HepG2 (cell line): ENCODE results near the gene CRIM1. TPM values are rescaled to one million over a fixed set of nuclear protein-coding genes. Genes with fewer than 3 reads are reported as not detected.

Experiments
- ARNT ChIP-seq: fragments of 450-650 bp; IDR thresholded peaks from 2 replicates; pipeline ENCODE4 v1.6.1; 2017
- ATF6 ChIP-seq: sonication (generic); formaldehyde crosslinking; conservative IDR thresholded peaks from 2 replicates; pipeline ENCODE4 v1.4.0; 2020; ENCODE audit warnings: missing genetic modification reagents
- BRD4 ChIP-seq: sonication (generic); formaldehyde crosslinking; IDR thresholded peaks from 2 replicates; pipeline ENCODE4 v1.4.0; 2020; ENCODE audit warnings: missing genetic modification reagents
- ESRRA ChIP-seq: sonication (generic); formaldehyde crosslinking; IDR thresholded peaks from 2 replicates; pipeline ENCODE4 v1.5.1; 2020; ENCODE audit warnings: mild to moderate bottlenecking, low read depth, missing genetic modification reagents
- KLF9 ChIP-seq: IDR thresholded peaks from 2 replicates; pipeline ENCODE4 v1.6.1; 2016; ENCODE audit warnings: low read depth
- MXD3 ChIP-seq: IDR thresholded peaks from 2 replicates; pipeline ENCODE4 v1.6.1; 2016; ENCODE audit warnings: mild to moderate bottlenecking, missing biosample characterization, missing genetic modification reagents
- NFE2L2 ChIP-seq: fragments of 150-350 bp; IDR thresholded peaks from 2 replicates; pipeline ENCODE4 v1.6.1; 2014; ENCODE audit warnings: low read length
- PHF20 ChIP-seq: sonication (generic); formaldehyde crosslinking; IDR thresholded peaks from 2 replicates; pipeline ENCODE4 v1.5.0; 2020; ENCODE audit warnings: mild to moderate bottlenecking, missing genetic modification reagents
- RBM39 ChIP-seq: fragments of 200-400 bp; formaldehyde crosslinking; IDR thresholded peaks from one replicate; pipeline ENCODE4 v1.6.1; 2018; ENCODE audit warnings: antibody characterized with exemption, mild to moderate bottlenecking, low read depth, low read length; ENCODE audit not compliant: poor library complexity, severe bottlenecking
- SAP130 ChIP-seq: IDR thresholded peaks from 2 replicates; pipeline ENCODE4 v1.6.1; 2016; ENCODE audit warnings: low read depth
- SIN3A ChIP-seq: IDR thresholded peaks from 2 replicates; pipeline ENCODE4 v1.6.1; 2011; ENCODE audit warnings: low read depth, mild to moderate bottlenecking, control low read depth, low read length, borderline replicate concordance
- SRSF4 ChIP-seq: fragments of 200-400 bp; formaldehyde crosslinking; IDR thresholded peaks from one replicate; pipeline ENCODE4 v1.6.1; 2018; ENCODE audit warnings: mild to moderate bottlenecking, low read depth, low read length, moderate library complexity; ENCODE audit not compliant: poor library complexity, severe bottlenecking
- ZFP91 ChIP-seq: sonication (generic); formaldehyde crosslinking; IDR thresholded peaks from 2 replicates; pipeline ENCODE4 v1.9.0; 2022; ENCODE audit warnings: missing genetic modification reagents, mild to moderate bottlenecking, borderline replicate concordance
- ZHX2 ChIP-seq, 2 experiments: sonication (generic) in 1 of 2; formaldehyde crosslinking in 1 of 2; IDR thresholded peaks; 2 replicates each; pipeline versions ENCODE4 v1.6.1 to v1.9.0; 2014 to 2022; ENCODE audit warnings: antibody characterized with exemption in 1 of 2, borderline replicate concordance in 1 of 2, inconsistent platforms in 1 of 2, low read depth in 1 of 2, missing genetic modification reagents in 1 of 2
- ZNF101 ChIP-seq: sonication (generic); formaldehyde crosslinking; IDR thresholded peaks from 2 replicates; pipeline ENCODE4 v1.4.0; 2020; ENCODE audit warnings: mild to moderate bottlenecking, low read depth, missing genetic modification reagents, borderline replicate concordance
- ZNF205 ChIP-seq: IDR thresholded peaks from 2 replicates; pipeline ENCODE4 v1.6.1; 2018; ENCODE audit warnings: missing biosample characterization, missing genetic modification reagents
- ZNF383 ChIP-seq: sonication (generic); formaldehyde crosslinking; IDR thresholded peaks from 2 replicates; pipeline ENCODE4 v1.4.0; 2020; ENCODE audit warnings: missing genetic modification reagents, mild to moderate bottlenecking, borderline replicate concordance
- ZNF589 ChIP-seq: sonication (generic); formaldehyde crosslinking; conservative IDR thresholded peaks from 2 replicates; pipeline ENCODE4 v1.8.0; 2022; ENCODE audit warnings: mild to moderate bottlenecking, moderate library complexity, missing genetic modification reagents
- ZNF740 ChIP-seq: sonication (generic); formaldehyde crosslinking; IDR thresholded peaks from 2 replicates; pipeline ENCODE4 v1.4.0; 2020; ENCODE audit warnings: missing genetic modification reagents
- polyA plus RNA-seq, 8 experiments: library from polyadenylated mRNA; depleted of rRNA in 3 of 8; stranded (reverse) in 7 of 8; unstranded in 1 of 8; fragments of >200 nt; fragmentation: Illumina TruSeq in 4 of 8; extraction: Trizol in 4 of 8; gene quantifications; 2 replicates each; pipeline versions ENCODE4 v1.2.1 to v1.2.3, GENCODE V29; 2011 to 2016; ENCODE audit warnings: low read depth in 4 of 8, missing spikeins in 1 of 8, mixed read lengths in 1 of 8; ENCODE audit not compliant: insufficient read depth in 1 of 8
- total RNA-seq, 5 experiments: library from RNA; depleted of rRNA; stranded (reverse); fragments of >200 nt; fragmentation: Illumina TruSeq; extraction: Trizol; gene quantifications; 2 replicates each; pipeline ENCODE4 v1.2.3, GENCODE V29; 2016; ENCODE audit warnings: low read depth in 1 of 5

CRIM1 gene
- total and polyA plus RNA-seq, 2 of the 13 experiments (the other 11 are each of a cell fraction or from before 2014, with no cell fraction given) = 39.1 to 69.9 TPM

GRCh38 chr2:36459725-36460137, 104.2 kb downstream of the CRIM1 start (continued):
- TF ChIP-seq ZFP91 (CRISPR knock-in tag) (no peak), PHF20 (CRISPR knock-in tag) (no peak), ZNF589 (CRISPR knock-in tag) (no peak), ESRRA (CRISPR knock-in tag) (peak; percentile 37; the same call in 1 of the 2 replicates), ZNF740 (CRISPR knock-in tag) (no peak; the same call in 1 of the 2 replicates), RBM39 (no peak), ZNF383 (CRISPR knock-in tag) (no peak), BRD4 (CRISPR knock-in tag) (no peak), SRSF4 (no peak), SIN3A (no peak), SAP130 (CRISPR knock-in tag) (peak; percentile 67), ZHX2 (IDR thresholded peaks at IDR 0.05; ENCODE audit: low read depth) (no peak), ZHX2 (CRISPR knock-in tag; IDR thresholded peaks at IDR 0.05; ENCODE audit: borderline replicate concordance) (no peak), NFE2L2 (no peak), ZNF205 (CRISPR knock-in tag) (peak; percentile 71; the same call in 1 of the 2 replicates), ZNF101 (CRISPR knock-in tag) (no peak), ARNT (no peak), KLF9 (CRISPR knock-in tag) (no peak), MXD3 (CRISPR knock-in tag) (no peak), ATF6 (CRISPR knock-in tag) (no peak)
